ENCODE measurements around the gene AKAP7. TPM values are rescaled to one million over a fixed set of nuclear protein-coding genes. Genes with fewer than 3 reads are reported as not detected.

AKAP7 gene
- total RNA-seq, 6 experiments from 2014 or later, result 1.1 to 3.9 (median 3.0) TPM

DNA sequence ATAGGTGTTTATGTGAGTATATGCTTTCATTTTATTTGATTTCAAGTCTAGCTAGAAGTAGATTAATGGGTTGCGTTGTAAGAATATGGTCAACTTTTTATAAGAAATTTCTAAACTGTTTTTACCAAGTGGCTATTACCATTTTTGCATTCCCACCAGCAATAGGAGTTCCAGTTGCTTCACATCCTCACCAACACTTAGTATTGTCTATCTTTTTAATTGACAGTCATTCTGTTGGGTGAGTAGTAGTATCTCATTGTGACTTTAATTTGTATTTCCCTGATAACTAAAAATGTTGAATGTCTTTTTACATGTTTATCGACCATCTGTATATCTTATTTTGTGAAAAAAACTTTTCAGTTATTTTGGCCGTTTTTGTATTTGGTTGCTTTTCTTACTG lies 135.3 kb downstream of the AKAP7 start:
- Mint-ChIP-seq H3K4me1 (ENCODE audit: low read depth) (peaks cover 28% of the 10 kb centered on the region), H3K27ac (no peak overlapping the region), H3K9me3 (no peaks in the 10 kb centered on the region), H3K27me3 (ENCODE audit: insufficient read depth) (peaks cover 2% of the 10 kb centered on the region; the same call in 1 of the 2 replicates), H3K36me3 (ENCODE audit: low read depth) (0 out of 2 replicates have a peak, but pooled peaks cover 5% of the 10 kb centered on the region), H3K4me3 (no peak overlapping the region)
- TF ChIP-seq, protein P1, sequence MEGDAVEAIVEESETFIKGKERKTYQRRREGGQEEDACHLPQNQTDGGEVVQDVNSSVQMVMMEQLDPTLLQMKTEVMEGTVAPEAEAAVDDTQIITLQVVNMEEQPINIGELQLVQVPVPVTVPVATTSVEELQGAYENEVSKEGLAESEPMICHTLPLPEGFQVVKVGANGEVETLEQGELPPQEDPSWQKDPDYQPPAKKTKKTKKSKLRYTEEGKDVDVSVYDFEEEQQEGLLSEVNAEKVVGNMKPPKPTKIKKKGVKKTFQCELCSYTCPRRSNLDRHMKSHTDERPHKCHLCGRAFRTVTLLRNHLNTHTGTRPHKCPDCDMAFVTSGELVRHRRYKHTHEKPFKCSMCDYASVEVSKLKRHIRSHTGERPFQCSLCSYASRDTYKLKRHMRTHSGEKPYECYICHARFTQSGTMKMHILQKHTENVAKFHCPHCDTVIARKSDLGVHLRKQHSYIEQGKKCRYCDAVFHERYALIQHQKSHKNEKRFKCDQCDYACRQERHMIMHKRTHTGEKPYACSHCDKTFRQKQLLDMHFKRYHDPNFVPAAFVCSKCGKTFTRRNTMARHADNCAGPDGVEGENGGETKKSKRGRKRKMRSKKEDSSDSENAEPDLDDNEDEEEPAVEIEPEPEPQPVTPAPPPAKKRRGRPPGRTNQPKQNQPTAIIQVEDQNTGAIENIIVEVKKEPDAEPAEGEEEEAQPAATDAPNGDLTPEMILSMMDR (IDR thresholded peaks at IDR 0.05), result no peak
- DNase-seq, result no peak

DNA sequence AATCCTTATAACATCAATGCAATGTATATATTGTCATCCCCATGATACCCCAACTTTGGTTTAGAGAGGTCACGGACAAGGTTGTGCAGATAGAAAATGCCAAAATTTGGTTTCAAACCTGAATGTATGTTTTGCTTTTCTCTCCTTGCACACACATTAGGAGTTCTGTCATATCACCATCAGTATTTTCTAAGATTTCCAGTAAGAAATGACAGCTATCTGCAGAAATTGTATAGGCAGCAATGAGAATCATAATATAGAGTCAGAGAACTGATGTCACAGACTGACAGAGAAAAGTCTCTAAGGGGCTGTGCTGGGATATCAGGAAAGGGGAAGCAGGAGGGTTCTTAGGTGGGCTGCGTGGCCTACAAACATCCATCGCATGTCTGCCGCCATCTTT lies 140.0 kb downstream of the AKAP7 start:
- H3K4me1 Mint-ChIP-seq (ENCODE audit: low read depth), result peaks cover 9% of the 10 kb centered on the region; the same call in 1 of the 2 replicates
- H3K4me3 Mint-ChIP-seq, result no peak overlapping the region
- TF ChIP-seq, protein P1 (IDR thresholded peaks at IDR 0.05), result no peak
- no peak for DNase-seq
- no peak overlapping the region for H3K27ac Mint-ChIP-seq
- H3K27me3 Mint-ChIP-seq (ENCODE audit: insufficient read depth), result peaks cover 2% of the 10 kb centered on the region
- H3K36me3 Mint-ChIP-seq (ENCODE audit: low read depth), result 0 out of 2 replicates have a peak, but pooled peaks cover 5% of the 10 kb centered on the region
- H3K9me3 Mint-ChIP-seq, result no peaks in the 10 kb centered on the region; the same call in 1 of the 2 replicates

DNA sequence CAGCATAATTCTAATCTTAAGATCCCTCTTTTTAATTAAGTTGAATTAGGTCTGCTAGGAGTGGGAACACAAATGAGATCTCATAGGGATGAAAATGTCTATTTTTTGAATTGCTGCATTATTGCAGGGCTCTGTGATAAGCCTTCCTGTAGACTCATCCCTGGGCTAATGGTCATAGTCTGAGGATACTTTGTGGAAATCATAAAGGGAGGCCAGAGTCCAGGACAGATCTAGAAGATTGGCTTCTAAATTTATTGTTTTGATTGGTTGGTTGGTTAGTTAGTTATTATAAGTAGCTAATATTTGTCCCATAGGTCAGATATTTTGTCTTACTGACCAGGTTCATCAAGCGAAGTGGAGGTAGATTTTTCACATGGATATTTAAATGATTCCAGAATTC lies 142.3 kb downstream of the AKAP7 start:
- Mint-ChIP-seq H3K9me3 (no peaks in the 10 kb centered on the region; the same call in 1 of the 2 replicates), H3K4me1 (ENCODE audit: low read depth) (peaks cover 9% of the 10 kb centered on the region; the same call in 1 of the 2 replicates), H3K4me3 (no peak overlapping the region), H3K27ac (no peak overlapping the region), H3K27me3 (ENCODE audit: insufficient read depth) (peaks cover 2% of the 10 kb centered on the region), H3K36me3 (ENCODE audit: low read depth) (no peaks in the 10 kb centered on the region)
- TF ChIP-seq, protein P1 (IDR thresholded peaks at IDR 0.05), result no peak
- DNase-seq, result no peak

DNA sequence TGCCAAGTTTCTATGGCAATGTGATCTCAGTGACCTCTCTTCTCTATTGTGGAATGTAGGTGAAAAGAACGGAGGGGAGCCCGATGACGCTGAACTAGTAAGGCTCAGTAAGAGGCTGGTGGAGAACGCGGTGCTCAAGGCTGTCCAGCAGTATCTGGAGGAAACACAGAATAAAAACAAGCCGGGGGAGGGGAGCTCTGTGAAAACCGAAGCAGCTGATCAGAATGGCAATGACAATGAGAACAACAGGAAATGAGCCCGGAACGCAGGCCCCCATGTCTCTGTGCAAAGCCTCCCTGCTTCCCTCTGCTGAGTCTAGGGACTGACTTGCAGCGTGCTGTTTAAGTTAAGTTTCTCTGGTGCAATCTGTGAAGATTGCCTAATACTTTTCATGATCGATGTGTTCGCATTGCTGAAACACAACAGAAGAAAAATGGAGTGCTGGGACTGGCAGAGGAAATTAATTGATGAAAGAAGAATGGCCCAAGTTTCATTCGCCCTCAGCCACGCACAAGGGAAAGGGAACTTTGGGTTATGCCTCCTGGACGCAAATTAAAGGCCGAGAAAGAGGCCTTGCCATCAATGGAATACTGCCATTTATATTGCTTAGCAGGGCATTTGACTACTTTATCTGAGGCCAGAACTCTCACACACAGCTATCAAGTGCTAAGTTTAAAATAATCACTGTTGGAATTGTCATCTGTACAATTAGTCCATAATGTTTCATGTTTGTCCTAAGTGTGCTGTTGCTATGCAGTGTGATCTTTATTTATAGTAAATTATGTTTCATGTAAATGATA lies 146.4 kb downstream of the AKAP7 start:
- Mint-ChIP-seq H3K9me3 (no peaks in the 10 kb centered on the region; the same call in 1 of the 2 replicates), H3K27me3 (ENCODE audit: insufficient read depth) (no peaks in the 10 kb centered on the region), H3K4me3 (no peak overlapping the region), H3K4me1 (ENCODE audit: low read depth) (no peaks in the 10 kb centered on the region), H3K36me3 (ENCODE audit: low read depth) (no peaks in the 10 kb centered on the region), H3K27ac (no peak overlapping the region)
- TF ChIP-seq, protein P1 (IDR thresholded peaks at IDR 0.05), result no peak
- no peak for DNase-seq

DNA sequence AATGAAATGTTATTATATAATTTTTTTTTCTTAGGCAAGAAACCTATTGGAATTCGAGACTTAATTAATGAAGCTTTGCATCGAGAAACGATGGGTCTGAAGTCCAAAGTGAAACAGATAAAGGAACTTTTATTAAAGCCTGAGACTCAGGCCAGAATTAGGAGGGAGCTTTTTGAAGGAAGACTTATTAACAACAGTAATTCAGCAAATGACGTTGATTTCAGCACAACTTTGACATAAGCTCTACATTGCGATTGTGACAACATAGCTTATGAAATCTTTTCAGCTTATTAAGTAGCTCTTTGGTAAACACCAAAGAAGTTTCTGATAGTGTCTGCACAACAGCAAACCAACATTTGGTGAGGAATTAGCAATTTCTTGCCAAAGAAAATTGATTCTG lies 147.1 kb downstream of the AKAP7 start:
- Mint-ChIP-seq H3K27ac (no peak overlapping the region), H3K4me3 (no peak overlapping the region), H3K4me1 (ENCODE audit: low read depth) (no peaks in the 10 kb centered on the region), H3K27me3 (ENCODE audit: insufficient read depth) (no peaks in the 10 kb centered on the region), H3K36me3 (ENCODE audit: low read depth) (no peaks in the 10 kb centered on the region), H3K9me3 (no peaks in the 10 kb centered on the region; the same call in 1 of the 2 replicates)
- no peak for DNase-seq
- TF ChIP-seq, protein P1 (IDR thresholded peaks at IDR 0.05), result no peak

All from HFFc6 (cell line).